HG03575 (cell line): ENCODE measurements around the gene TMEM54.

Experiments
- ATAC-seq: cut with Tn5 transposase; IDR thresholded peaks from one replicate; pipeline ENCODE4 v1.9.1; 2021; ENCODE audit not compliant: unreplicated experiment, insufficient number of reproducible peaks, low FRiP score; ENCODE audit errors: extremely low read depth

The TMEM54 gene, protein sequence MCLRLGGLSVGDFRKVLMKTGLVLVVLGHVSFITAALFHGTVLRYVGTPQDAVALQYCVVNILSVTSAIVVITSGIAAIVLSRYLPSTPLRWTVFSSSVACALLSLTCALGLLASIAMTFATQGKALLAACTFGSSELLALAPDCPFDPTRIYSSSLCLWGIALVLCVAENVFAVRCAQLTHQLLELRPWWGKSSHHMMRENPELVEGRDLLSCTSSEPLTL

GRCh38 chr1:32900956-32901822, at the start of gene TMEM54:
Gene TMEM54, minus strand, starts transcription at chr1:32901389. Its CDS starts 151 bp downstream, at chr1:32901238.
- no peak for ATAC-seq

DNA sequence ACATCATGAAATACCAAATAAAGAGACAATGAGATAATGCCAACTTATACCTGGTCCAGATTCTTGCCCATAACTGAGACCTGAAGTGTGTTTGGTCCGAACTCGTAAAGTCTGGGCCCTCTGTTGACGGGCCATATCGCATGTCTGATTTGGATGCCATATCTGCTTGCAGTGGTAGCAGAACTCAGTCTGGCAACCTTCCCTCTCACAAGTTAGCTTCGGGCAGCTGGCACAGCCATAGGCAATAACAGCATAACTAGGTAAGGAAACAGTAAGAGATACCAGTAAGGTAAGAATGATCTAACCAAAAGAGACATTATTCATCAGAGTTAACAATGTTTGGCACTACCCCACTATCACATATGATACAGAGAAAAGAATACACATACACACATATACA, 48.3 kb upstream of the TMEM54 start:
- ATAC-seq: no peak

DNA sequence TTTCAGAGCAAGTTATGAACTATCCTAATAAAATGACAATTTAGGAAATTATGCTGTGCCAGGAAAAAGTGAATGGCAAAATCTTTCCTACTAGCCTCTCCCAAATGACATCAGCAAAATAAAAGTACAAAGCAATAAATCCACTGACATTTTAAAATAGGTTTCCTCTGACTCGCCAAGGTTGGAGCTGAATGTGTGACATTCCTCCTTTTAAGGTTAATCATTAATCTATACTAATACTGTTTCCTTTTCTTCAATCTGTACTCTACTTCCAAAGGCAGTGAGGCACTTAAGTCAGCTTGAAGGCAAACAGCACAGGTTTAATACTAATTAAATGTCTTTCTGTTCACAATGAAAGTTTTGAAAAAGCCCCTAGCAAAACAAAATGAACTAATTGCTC, 47.7 kb upstream of the TMEM54 start:
- no peak for ATAC-seq

GRCh38 chr1:32948390-32948722, 47.2 kb upstream of the TMEM54 start:
- ATAC-seq: no peak

DNA sequence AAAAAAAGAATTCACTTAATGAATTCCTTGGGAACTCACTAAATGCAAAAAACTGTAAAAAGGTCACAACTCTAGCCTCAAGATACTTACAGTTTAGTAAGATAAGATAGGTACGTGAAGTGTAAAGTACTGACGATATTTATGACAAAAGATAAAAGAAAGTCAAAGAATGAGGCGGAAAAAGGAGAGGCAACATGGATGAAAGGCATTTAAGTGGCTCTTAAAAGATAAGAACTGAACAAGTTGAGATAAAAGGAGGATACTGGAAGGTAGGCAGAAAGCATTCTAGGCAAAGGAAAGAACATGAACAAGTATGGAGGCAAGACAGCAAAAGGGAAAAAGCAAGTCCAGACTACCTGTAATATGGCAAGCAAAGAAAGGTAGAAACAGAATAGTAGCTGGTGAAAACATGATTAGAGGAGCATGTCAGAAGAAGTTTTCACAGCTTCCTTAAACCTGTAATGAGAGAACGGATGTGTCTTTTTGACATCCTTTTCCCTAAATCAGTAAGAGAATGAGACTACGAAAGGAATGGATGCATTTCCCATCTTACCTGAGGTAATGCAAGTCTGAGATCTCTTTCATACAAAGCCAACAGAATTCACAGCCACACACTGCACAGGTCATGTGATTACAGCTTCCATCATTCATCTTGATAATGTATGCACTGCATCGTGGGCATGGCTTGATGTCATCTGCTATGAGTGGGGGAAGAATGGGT, 46.6 kb upstream of the TMEM54 start:
- no peak for ATAC-seq

DNA sequence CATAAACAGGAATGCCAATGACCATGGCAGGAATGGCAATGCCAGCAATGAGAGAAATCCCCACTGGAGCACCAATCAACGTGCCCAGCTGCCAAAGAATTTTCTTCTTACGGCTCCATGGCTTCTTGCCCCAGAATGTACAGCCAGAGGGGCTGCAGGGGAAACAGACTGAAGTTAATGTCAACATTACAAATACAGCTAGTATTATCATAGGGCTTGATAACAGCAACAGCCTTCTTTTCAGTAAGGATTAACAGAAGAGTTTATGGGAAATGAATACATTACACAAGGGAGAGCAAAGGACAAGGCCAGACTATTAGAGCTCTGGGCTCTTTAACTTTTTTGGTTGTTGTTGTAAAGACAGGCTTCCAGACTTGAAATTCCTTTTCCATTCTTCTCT, 45.2 kb upstream of the TMEM54 start:
- ATAC-seq: no peak

- ATAC-seq: no peak
Measured at GRCh38 chr1:32944180-32944579, 43.0 kb upstream of the TMEM54 start.

DNA sequence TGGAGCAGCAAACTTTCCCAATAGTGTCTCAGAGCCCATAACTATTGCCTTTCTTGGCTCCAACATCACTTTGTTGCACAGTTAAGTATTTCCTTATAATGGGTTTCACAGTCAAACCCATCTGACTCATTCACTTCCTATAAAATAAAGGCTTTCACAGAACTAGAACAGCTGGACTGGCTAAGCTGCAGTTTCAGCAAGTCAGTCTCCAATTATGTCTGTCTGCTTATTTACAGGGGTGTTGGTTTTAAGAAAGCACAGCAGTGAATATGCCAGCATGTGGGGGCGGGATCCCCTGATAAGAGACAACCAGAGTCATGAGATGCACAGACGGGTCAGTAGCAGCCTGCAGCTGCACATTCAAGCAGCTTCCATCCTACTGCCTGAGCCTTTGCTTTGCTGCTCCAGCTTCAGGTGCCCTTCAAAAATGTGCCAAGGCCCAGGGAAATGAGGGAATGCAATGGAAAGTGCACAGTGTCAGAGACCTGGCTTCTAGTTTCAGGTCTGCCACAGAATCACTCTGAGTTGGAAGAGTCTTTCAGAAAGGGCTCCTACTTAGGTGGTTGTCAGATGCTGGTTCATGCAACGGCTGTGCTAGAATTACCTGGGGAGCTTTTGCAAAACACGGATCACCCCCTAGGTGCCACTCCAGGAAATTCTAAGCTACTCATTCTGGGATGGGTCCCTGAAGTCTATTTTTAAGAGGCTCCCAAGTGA, 38.6 kb upstream of the TMEM54 start:
- no peak for ATAC-seq

- ATAC-seq: no peak
Measured at GRCh38 chr1:32937061-32937460, 35.9 kb upstream of the TMEM54 start.

DNA sequence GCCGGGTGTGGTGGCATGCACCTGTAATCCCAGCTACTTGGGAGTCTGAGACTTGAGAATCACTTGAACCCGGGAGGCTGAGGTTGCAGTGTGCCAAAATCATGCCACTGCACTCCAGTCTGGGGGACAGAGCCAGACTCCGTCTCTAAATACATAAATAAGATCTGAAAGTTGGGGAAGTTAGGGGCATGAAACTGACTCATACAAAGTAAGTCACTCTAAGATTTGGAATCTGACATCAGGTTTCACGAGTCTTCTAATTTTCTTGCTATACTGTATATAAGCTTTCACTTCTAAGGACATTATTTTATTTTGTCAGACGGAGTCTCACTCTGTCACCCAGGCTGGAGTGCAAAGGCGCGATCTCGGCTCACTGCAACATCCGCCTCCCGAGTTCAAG, 33.3 kb upstream of the TMEM54 start:
- ATAC-seq: no peak

- ATAC-seq: no peak
Measured at GRCh38 chr1:32933742-32934322, 32.6 kb upstream of the TMEM54 start.

GRCh38 chr1:32931760-32932159, 30.6 kb upstream of the TMEM54 start:
- ATAC-seq: no peak

DNA sequence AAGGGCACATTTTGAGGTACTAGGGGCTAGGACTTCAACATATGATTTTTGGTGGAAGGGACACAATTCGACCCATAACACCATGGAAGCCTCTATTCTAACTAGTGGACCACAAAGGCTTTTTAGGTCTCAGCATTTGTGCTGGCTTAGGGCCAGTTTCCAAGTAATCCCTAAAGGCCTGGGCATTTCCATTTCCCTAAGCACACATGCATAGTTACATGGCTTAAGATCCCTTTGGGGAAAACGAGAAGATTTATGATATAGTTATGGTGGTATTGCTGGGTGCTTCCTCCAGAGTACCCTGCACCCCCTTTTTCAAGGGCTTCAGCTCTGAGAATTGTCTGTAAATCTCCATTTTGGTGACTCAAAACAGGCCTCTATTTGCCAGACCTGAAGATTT, 28.2 kb upstream of the TMEM54 start:
- no peak for ATAC-seq

DNA sequence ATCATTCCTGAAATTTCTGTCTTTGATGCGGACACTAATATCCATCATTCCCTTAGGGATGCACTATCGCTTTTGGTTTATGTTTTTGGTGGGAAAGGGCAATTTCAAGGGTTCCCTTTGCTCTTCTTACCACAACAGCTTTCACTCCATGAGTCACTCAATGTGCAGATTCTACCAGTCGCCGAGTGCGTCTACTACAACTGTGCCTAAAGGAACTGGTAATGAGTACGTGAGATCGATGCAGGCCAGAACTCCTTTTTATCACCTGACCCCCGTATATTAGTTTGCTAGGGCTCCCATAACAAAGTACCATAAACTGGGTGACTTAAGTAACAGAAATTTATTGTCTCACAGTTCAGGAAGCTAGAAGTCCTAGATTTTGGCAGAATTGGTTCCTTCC, 27.5 kb upstream of the TMEM54 start:
- ATAC-seq: no peak

DNA sequence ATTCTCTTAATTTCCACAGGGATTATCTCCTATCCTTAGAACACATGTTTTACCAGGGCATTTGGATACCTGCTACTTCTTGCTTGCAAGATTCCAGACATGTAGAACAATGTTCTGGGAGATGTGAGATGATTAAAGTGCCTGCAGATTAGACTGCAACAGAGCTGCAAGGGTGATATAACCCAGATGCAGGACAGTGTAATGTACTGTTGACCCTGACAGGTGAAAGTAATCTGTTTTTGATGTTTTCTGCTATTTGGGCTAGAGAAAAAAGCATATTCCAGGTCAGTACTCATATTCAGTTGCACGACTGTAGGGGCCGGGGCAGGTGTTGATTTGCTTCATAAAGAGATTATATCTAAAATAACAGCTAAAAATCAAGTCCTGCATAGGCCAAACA, 27.1 kb upstream of the TMEM54 start:
- no peak for ATAC-seq

- ATAC-seq: no peak
Measured at GRCh38 chr1:32927441-32927840, 26.3 kb upstream of the TMEM54 start.

DNA sequence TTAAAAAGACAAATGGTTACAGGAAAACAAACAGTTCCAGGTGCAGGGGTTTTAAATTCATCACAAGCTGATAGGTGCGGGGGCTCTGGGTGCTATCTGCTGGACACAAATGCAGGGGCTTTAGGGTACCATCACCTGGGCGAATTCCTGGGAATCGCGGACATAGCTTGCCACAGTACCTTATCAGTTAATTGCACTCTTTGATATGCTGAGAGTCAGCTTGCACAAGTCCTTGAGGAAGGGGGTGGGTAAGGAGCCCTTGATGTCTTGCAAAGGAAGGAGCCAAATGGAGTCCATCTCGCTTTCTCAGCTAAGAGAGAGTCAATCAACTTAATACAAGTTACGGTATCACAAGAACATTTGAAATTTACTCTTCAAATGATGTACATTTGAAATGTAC, 25.4 kb upstream of the TMEM54 start:
- ATAC-seq: no peak

- ATAC-seq: no peak
Measured at GRCh38 chr1:32925403-32926162, 24.4 kb upstream of the TMEM54 start.
